ENCODE results near the gene SLC66A3. TPM values are rescaled to one million over a fixed set of nuclear protein-coding genes. Genes with fewer than 3 reads are reported as not detected.

SLC66A3 gene
- total RNA-seq: 10.0 and 10.3 TPM in 2 replicates

- peaks cover 13% of the 10 kb centered on the region for H3K27me3 Mint-ChIP-seq (ENCODE audit: low read depth)
- no peak for DNase-seq (ENCODE audit: low spot score)
- peak within 1 kb of the TSS; percentile 83 for H3K4me3 Mint-ChIP-seq (ENCODE audit: low read depth)
- H3K36me3 Mint-ChIP-seq (ENCODE audit: low read depth): no peaks in the 10 kb centered on the region
- H3K27ac Mint-ChIP-seq: peak within 1 kb of the TSS; percentile 75
- H3K4me1 Mint-ChIP-seq (ENCODE audit: low read depth): peaks cover 10% of the 10 kb centered on the region
- intact Hi-C loops (cut with micrococcal nuclease): loop anchor here (1.0 to 10.0 kb wide), 6 partner anchors 23 to 1311 kb away; partner anchors contain the start of genes ROCK2 and TAF1B
- H3K9me3 Mint-ChIP-seq: no peaks in the 10 kb centered on the region
These were observed at the start of gene SLC66A3 for GRCh38 chr2:11155381-11156035. TSS of gene SLC66A3 (plus strand) at chr2:11155467. CDS start at chr2:11155547, 80 bp downstream.

GRCh38 chr2:11109002-11109401 lies 46.3 kb upstream of the SLC66A3 start:
- Mint-ChIP-seq H3K9me3 (peaks cover 12% of the 10 kb centered on the region), H3K27me3 (ENCODE audit: low read depth) (peaks cover 36% of the 10 kb centered on the region), H3K27ac (no peak overlapping the region), H3K4me3 (ENCODE audit: low read depth) (no peak overlapping the region), H3K4me1 (ENCODE audit: low read depth) (peaks cover 16% of the 10 kb centered on the region), H3K36me3 (ENCODE audit: low read depth) (peaks cover 3% of the 10 kb centered on the region)
- DNase-seq (ENCODE audit: low spot score): no peak
- intact Hi-C loops (cut with micrococcal nuclease): no loop called here

GRCh38 chr2:11112870-11113428 lies 42.3 kb upstream of the SLC66A3 start:
- Mint-ChIP-seq H3K9me3 (peaks cover 12% of the 10 kb centered on the region), H3K4me3 (ENCODE audit: low read depth) (no peak overlapping the region)

GRCh38 chr2:11117776-11118175 lies 37.5 kb upstream of the SLC66A3 start:
- H3K4me1 Mint-ChIP-seq (ENCODE audit: low read depth): peaks cover 2% of the 10 kb centered on the region
- intact Hi-C loops (cut with micrococcal nuclease): no loop called here
- DNase-seq (ENCODE audit: low spot score): no peak
- peaks cover 2% of the 10 kb centered on the region for H3K9me3 Mint-ChIP-seq
- peaks cover 19% of the 10 kb centered on the region for H3K27me3 Mint-ChIP-seq (ENCODE audit: low read depth)
- no peak overlapping the region for H3K27ac Mint-ChIP-seq
- no peak overlapping the region for H3K4me3 Mint-ChIP-seq (ENCODE audit: low read depth)
- H3K36me3 Mint-ChIP-seq (ENCODE audit: low read depth): no peaks in the 10 kb centered on the region

More at GRCh38 chr2:11112870-11113428, 42.3 kb upstream of the SLC66A3 start:
- DNase-seq (ENCODE audit: low spot score): no peak
- intact Hi-C loops (cut with micrococcal nuclease): no loop called here
- Mint-ChIP-seq H3K4me1 (ENCODE audit: low read depth) (peaks cover 1% of the 10 kb centered on the region), H3K36me3 (ENCODE audit: low read depth) (no peaks in the 10 kb centered on the region), H3K27ac (no peak overlapping the region), H3K27me3 (ENCODE audit: low read depth) (peaks cover 33% of the 10 kb centered on the region)

- peaks cover 2% of the 10 kb centered on the region for H3K4me1 Mint-ChIP-seq (ENCODE audit: low read depth)
- intact Hi-C loops (cut with micrococcal nuclease): no loop called here
- DNase-seq (ENCODE audit: low spot score): no peak
- no peaks in the 10 kb centered on the region for H3K9me3 Mint-ChIP-seq
- no peaks in the 10 kb centered on the region for H3K36me3 Mint-ChIP-seq (ENCODE audit: low read depth)
- H3K27me3 Mint-ChIP-seq (ENCODE audit: low read depth): peaks cover 19% of the 10 kb centered on the region
- no peak overlapping the region for H3K4me3 Mint-ChIP-seq (ENCODE audit: low read depth)
- no peak overlapping the region for H3K27ac Mint-ChIP-seq
These were observed 36.5 kb upstream of the SLC66A3 start for GRCh38 chr2:11118761-11119160.

GRCh38 chr2:11121099-11121822 lies 34.0 kb upstream of the SLC66A3 start:
- no peak overlapping the region for H3K27ac Mint-ChIP-seq
- intact Hi-C loops (cut with micrococcal nuclease): no loop called here
- H3K27me3 Mint-ChIP-seq (ENCODE audit: low read depth): peaks cover 25% of the 10 kb centered on the region

GRCh38 chr2:11121823-11122155 lies 33.5 kb upstream of the SLC66A3 start:
- no peak overlapping the region for H3K4me3 Mint-ChIP-seq (ENCODE audit: low read depth)
- H3K27ac Mint-ChIP-seq: no peak overlapping the region
- intact Hi-C loops (cut with micrococcal nuclease): no loop called here
- H3K27me3 Mint-ChIP-seq (ENCODE audit: low read depth): peaks cover 25% of the 10 kb centered on the region
- no peak for DNase-seq (ENCODE audit: low spot score)
- H3K36me3 Mint-ChIP-seq (ENCODE audit: low read depth): no peaks in the 10 kb centered on the region
- peaks cover 6% of the 10 kb centered on the region for H3K4me1 Mint-ChIP-seq (ENCODE audit: low read depth)
- no peaks in the 10 kb centered on the region for H3K9me3 Mint-ChIP-seq

More at GRCh38 chr2:11121099-11121822, 34.0 kb upstream of the SLC66A3 start:
- DNase-seq (ENCODE audit: low spot score): no peak
- Mint-ChIP-seq H3K4me1 (ENCODE audit: low read depth) (peaks cover 6% of the 10 kb centered on the region), H3K9me3 (no peaks in the 10 kb centered on the region), H3K36me3 (ENCODE audit: low read depth) (no peaks in the 10 kb centered on the region), H3K4me3 (ENCODE audit: low read depth) (no peak overlapping the region)

GRCh38 chr2:11122380-11122779 lies 32.9 kb upstream of the SLC66A3 start:
- Mint-ChIP-seq H3K4me1 (ENCODE audit: low read depth) (peaks cover 6% of the 10 kb centered on the region), H3K27ac (no peak overlapping the region), H3K9me3 (no peaks in the 10 kb centered on the region), H3K27me3 (ENCODE audit: low read depth) (peaks cover 24% of the 10 kb centered on the region), H3K36me3 (ENCODE audit: low read depth) (no peaks in the 10 kb centered on the region), H3K4me3 (ENCODE audit: low read depth) (no peak overlapping the region)
- intact Hi-C loops (cut with micrococcal nuclease): no loop called here
- no peak for DNase-seq (ENCODE audit: low spot score)

GRCh38 chr2:11123001-11123809 lies 32.1 kb upstream of the SLC66A3 start:
- Mint-ChIP-seq H3K36me3 (ENCODE audit: low read depth) (no peaks in the 10 kb centered on the region), H3K4me1 (ENCODE audit: low read depth) (peaks cover 6% of the 10 kb centered on the region), H3K9me3 (no peaks in the 10 kb centered on the region), H3K27me3 (ENCODE audit: low read depth) (peaks cover 23% of the 10 kb centered on the region), H3K27ac (no peak overlapping the region), H3K4me3 (ENCODE audit: low read depth) (no peak overlapping the region)
- intact Hi-C loops (cut with micrococcal nuclease): no loop called here
- DNase-seq (ENCODE audit: low spot score): no peak

- H3K27ac Mint-ChIP-seq: no peak overlapping the region
- intact Hi-C loops (cut with micrococcal nuclease): loop anchor here (1.0 kb wide), 1 partner anchor 289 kb away; no protein-coding TSS in a partner anchor
- peaks cover 6% of the 10 kb centered on the region for H3K4me1 Mint-ChIP-seq (ENCODE audit: low read depth)
- H3K4me3 Mint-ChIP-seq (ENCODE audit: low read depth): no peak overlapping the region
- peak; percentile 56 for DNase-seq (ENCODE audit: low spot score)
- no peaks in the 10 kb centered on the region for H3K36me3 Mint-ChIP-seq (ENCODE audit: low read depth)
- H3K9me3 Mint-ChIP-seq: no peaks in the 10 kb centered on the region
- peaks cover 28% of the 10 kb centered on the region for H3K27me3 Mint-ChIP-seq (ENCODE audit: low read depth)
These were observed 31.2 kb upstream of the SLC66A3 start for GRCh38 chr2:11123856-11124759.

GRCh38 chr2:11124760-11125068 lies 30.6 kb upstream of the SLC66A3 start:
- DNase-seq (ENCODE audit: low spot score): no peak

GRCh38 chr2:11127761-11128160 lies 27.5 kb upstream of the SLC66A3 start:
- no peak overlapping the region for H3K4me3 Mint-ChIP-seq (ENCODE audit: low read depth)
- no peaks in the 10 kb centered on the region for H3K36me3 Mint-ChIP-seq (ENCODE audit: low read depth)
- H3K27ac Mint-ChIP-seq: no peak overlapping the region
- H3K27me3 Mint-ChIP-seq (ENCODE audit: low read depth): peaks cover 19% of the 10 kb centered on the region
- H3K9me3 Mint-ChIP-seq: no peaks in the 10 kb centered on the region
- DNase-seq (ENCODE audit: low spot score): no peak
- intact Hi-C loops (cut with micrococcal nuclease): no loop called here
- peaks cover 7% of the 10 kb centered on the region for H3K4me1 Mint-ChIP-seq (ENCODE audit: low read depth)

More at GRCh38 chr2:11124760-11125068, 30.6 kb upstream of the SLC66A3 start:
- Mint-ChIP-seq H3K36me3 (ENCODE audit: low read depth) (no peaks in the 10 kb centered on the region), H3K9me3 (no peaks in the 10 kb centered on the region), H3K4me3 (ENCODE audit: low read depth) (no peak overlapping the region), H3K27ac (no peak overlapping the region), H3K27me3 (ENCODE audit: low read depth) (peaks cover 28% of the 10 kb centered on the region), H3K4me1 (ENCODE audit: low read depth) (peaks cover 6% of the 10 kb centered on the region)
- intact Hi-C loops (cut with micrococcal nuclease): loop anchor here (1.0 kb wide), 1 partner anchor 289 kb away; no protein-coding TSS in a partner anchor
